G401.6 (cell line): ENCODE measurements around the gene KRTAP3-3.
"Not testable (repeated sequence)": the region's sequence is repeated elsewhere in the genome, so short reads cannot be mapped to it uniquely, and the experiment has no call there.

ENCODE experiments used
- FAIRE-seq: peaks from 2 replicates; lab custom pipeline; 2012; peaks lifted over from hg19 to GRCh38; lab: Jason Lieb, UNC

KRTAP3-3 gene

GRCh38 chr17:40993839-40994238, at the start of gene KRTAP3-3:
Gene KRTAP3-3 (minus strand): TSS chr17:40994164. CDS start chr17:40994097, 67 bp downstream.
- FAIRE-seq: no peak

- no peak for FAIRE-seq
These were observed 49.0 kb upstream of the KRTAP3-3 start for GRCh38 chr17:41042953-41043352.

- FAIRE-seq: not testable (repeated sequence)
These were observed 47.0 kb upstream of the KRTAP3-3 start, which contains the start of gene KRTAP1-1 for GRCh38 chr17:41040783-41041571. Gene KRTAP1-1 (minus strand): TSS chr17:41041450. CDS start chr17:41041397, 53 bp downstream.

GRCh38 chr17:41037853-41038350, 43.9 kb upstream of the KRTAP3-3 start:
- no peak for FAIRE-seq

GRCh38 chr17:41034346-41034935, 40.5 kb upstream of the KRTAP3-3 start, which contains the start of gene KRTAP1-3:
Gene KRTAP1-3 (minus strand): TSS chr17:41034874. CDS start chr17:41034821, 53 bp downstream.
- not testable (repeated sequence) for FAIRE-seq

- no peak for FAIRE-seq
These were observed 35.8 kb upstream of the KRTAP3-3 start, which contains the start of gene KRTAP1-4 for GRCh38 chr17:41029633-41030245. Gene KRTAP1-4 (minus strand): TSS chr17:41030195. CDS start chr17:41030078, 117 bp downstream.

- no peak for FAIRE-seq
These were observed 32.9 kb upstream of the KRTAP3-3 start, which contains the start of gene KRTAP1-5 for GRCh38 chr17:41026715-41027471. Gene KRTAP1-5 (minus strand): TSS chr17:41027208. CDS start chr17:41027155, 53 bp downstream.

- FAIRE-seq: no peak
These were observed 30.7 kb upstream of the KRTAP3-3 start for GRCh38 chr17:41024697-41025096.

GRCh38 chr17:41020336-41020735, 26.4 kb upstream of the KRTAP3-3 start:
- FAIRE-seq: no peak

GRCh38 chr17:41019415-41019814, 25.5 kb upstream of the KRTAP3-3 start:
- no peak for FAIRE-seq

GRCh38 chr17:41018541-41018940, 24.6 kb upstream of the KRTAP3-3 start:
- no peak for FAIRE-seq

GRCh38 chr17:41016578-41017215, 22.7 kb upstream of the KRTAP3-3 start:
- FAIRE-seq: no peak

- no peak for FAIRE-seq
These were observed 21.5 kb upstream of the KRTAP3-3 start for GRCh38 chr17:41015454-41015853.

GRCh38 chr17:41013606-41014005, 19.6 kb upstream of the KRTAP3-3 start:
- no peak for FAIRE-seq

GRCh38 chr17:41013181-41013580, 19.2 kb upstream of the KRTAP3-3 start:
- peak; percentile 64 for FAIRE-seq

GRCh38 chr17:41012326-41013120, 18.6 kb upstream of the KRTAP3-3 start:
- no peak for FAIRE-seq

GRCh38 chr17:41010441-41010840, 16.5 kb upstream of the KRTAP3-3 start:
- no peak for FAIRE-seq

GRCh38 chr17:41009936-41010335, 16.0 kb upstream of the KRTAP3-3 start:
- no peak for FAIRE-seq

- FAIRE-seq: no peak
These were observed 15.4 kb upstream of the KRTAP3-3 start for GRCh38 chr17:41009301-41009760.

GRCh38 chr17:41008811-41009210, 14.8 kb upstream of the KRTAP3-3 start, which contains the start of gene KRTAP3-1:
Gene KRTAP3-1 (minus strand): TSS chr17:41009128. CDS start chr17:41009074, 54 bp downstream.
- no peak for FAIRE-seq
